Measurements from ENCODE around the gene CAPN14.

Gene CAPN14

DNA sequence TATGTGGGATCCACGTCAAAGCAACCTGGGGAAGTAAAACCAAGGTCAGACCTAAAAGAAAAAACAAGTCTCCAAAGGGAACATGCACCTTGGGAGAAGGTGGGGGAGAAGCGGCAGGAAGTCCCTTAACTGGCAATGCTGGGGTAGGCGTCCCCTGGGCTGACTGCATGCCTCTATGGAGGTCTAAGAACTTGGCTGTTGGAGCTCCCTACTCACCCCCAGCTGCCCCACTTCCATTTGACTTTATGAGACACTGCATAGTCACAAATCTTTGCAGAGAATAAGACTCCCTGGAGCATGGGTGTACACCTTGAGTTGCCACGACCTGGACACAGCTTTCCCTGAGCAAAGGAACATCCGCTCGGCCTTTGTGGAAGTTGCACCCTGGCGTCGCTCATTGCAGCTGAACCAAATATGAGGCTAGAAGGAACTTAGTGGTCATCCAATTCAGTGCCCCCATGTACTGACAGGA is 2.8 kb downstream of the CAPN14 start:
- Histone ChIP-seq H2AFZ (ENCODE audit: low read length) (0 out of 2 replicates have a peak overlapping the region, but pooled peaks have one; percentile 1), H3F3A (ENCODE audit: insufficient read depth, low read length) (peaks cover 69% of the 10 kb centered on the region), H3K9me3 (replicated peaks; ENCODE audit: insufficient read depth, low read length) (no peaks in the 10 kb centered on the region), H3K9me2 (replicated peaks; ENCODE audit: insufficient read depth, low read length) (no peaks in the 10 kb centered on the region), H3K27me3 (replicated peaks; ENCODE audit: insufficient read depth, low read length) (no peaks in the 10 kb centered on the region), H3K4me3 (ENCODE audit: low read length) (no peak overlapping the region), H3K9ac (ENCODE audit: low read length) (peak overlapping the region; percentile 22), H3K79me2 (ENCODE audit: low read length) (no peaks in the 10 kb centered on the region), H3K4me1 (ENCODE audit: low read length) (peaks cover 74% of the 10 kb centered on the region), H3K36me3 (replicated peaks; ENCODE audit: insufficient read depth, low read length) (no peaks in the 10 kb centered on the region), H3K27ac (ENCODE audit: low read length) (peak overlapping the region; percentile 82), H3K4me2 (ENCODE audit: low read depth, low read length) (peak overlapping the region; percentile 44), H4K20me1 (ENCODE audit: insufficient read depth, low read length) (no peaks in the 10 kb centered on the region)
- DNase-seq: no peak
- TF ChIP-seq EZH2 (optimal IDR thresholded peaks at IDR 0.05; ENCODE audit: low read depth, low read length): no peak
- TF ChIP-seq EZH2phosphoT487 (IDR thresholded peaks at IDR 0.05; ENCODE audit: low read length): no peak
- TF ChIP-seq, protein P1, sequence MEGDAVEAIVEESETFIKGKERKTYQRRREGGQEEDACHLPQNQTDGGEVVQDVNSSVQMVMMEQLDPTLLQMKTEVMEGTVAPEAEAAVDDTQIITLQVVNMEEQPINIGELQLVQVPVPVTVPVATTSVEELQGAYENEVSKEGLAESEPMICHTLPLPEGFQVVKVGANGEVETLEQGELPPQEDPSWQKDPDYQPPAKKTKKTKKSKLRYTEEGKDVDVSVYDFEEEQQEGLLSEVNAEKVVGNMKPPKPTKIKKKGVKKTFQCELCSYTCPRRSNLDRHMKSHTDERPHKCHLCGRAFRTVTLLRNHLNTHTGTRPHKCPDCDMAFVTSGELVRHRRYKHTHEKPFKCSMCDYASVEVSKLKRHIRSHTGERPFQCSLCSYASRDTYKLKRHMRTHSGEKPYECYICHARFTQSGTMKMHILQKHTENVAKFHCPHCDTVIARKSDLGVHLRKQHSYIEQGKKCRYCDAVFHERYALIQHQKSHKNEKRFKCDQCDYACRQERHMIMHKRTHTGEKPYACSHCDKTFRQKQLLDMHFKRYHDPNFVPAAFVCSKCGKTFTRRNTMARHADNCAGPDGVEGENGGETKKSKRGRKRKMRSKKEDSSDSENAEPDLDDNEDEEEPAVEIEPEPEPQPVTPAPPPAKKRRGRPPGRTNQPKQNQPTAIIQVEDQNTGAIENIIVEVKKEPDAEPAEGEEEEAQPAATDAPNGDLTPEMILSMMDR (IDR thresholded peaks at IDR 0.05; ENCODE audit: low read length): no peak

DNA sequence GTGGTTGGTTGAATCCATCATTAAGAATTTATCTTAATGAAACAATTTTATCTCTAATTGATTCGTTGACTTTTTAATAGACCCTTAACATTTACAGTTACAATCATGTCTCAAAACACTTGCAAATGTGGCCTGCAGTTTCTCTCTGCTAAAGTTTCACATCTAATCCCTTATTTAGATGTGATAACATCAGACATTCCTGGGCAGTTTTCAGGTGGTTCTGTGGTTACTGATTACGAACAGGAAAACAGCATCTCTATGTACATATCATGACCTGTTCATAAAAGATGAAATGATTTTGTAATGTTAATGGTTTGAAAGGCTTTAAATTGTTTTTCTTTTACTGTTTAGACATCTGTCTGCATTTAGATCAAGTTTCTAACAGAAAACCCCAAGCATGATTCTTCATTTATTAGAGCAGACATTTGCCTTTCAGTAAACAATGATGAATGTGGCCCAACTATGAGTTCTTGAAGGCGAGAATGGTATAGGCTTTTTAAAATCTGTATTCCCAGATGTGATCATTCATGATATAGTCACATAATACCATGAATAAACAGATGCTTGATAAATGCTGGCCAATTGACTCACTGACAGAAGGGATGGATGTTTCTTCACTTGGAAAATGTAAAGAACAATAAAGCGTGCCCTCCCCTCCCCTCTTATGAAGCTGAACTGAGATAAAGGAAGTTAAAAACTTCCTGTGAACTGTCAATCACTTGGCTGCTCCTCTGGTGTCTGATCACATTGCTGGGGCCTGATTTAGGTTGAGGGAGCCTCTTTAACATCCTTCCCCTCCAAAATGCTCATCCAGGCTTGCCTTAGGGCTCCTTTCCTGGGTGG is 3.5 kb downstream of the CAPN14 start:
- Histone ChIP-seq H3K36me3 (replicated peaks; ENCODE audit: insufficient read depth, low read length) (no peaks in the 10 kb centered on the region), H3K4me1 (ENCODE audit: low read length) (peaks cover 67% of the 10 kb centered on the region), H3K27ac (ENCODE audit: low read length) (peak overlapping the region; percentile 82), H3K9me3 (replicated peaks; ENCODE audit: insufficient read depth, low read length) (no peaks in the 10 kb centered on the region), H3K9ac (ENCODE audit: low read length) (peak overlapping the region; percentile 22), H3F3A (ENCODE audit: insufficient read depth, low read length) (peaks cover 62% of the 10 kb centered on the region), H3K27me3 (replicated peaks; ENCODE audit: insufficient read depth, low read length) (no peaks in the 10 kb centered on the region), H2AFZ (ENCODE audit: low read length) (0 out of 2 replicates have a peak overlapping the region, but pooled peaks have one; percentile 1), H3K4me3 (ENCODE audit: low read length) (no peak overlapping the region), H3K79me2 (ENCODE audit: low read length) (no peaks in the 10 kb centered on the region), H3K9me2 (replicated peaks; ENCODE audit: insufficient read depth, low read length) (no peaks in the 10 kb centered on the region), H3K4me2 (ENCODE audit: low read depth, low read length) (peak overlapping the region; percentile 44), H4K20me1 (ENCODE audit: insufficient read depth, low read length) (no peaks in the 10 kb centered on the region)
- DNase-seq: peak; percentile 70
- TF ChIP-seq EZH2phosphoT487 (IDR thresholded peaks at IDR 0.05; ENCODE audit: low read length): no peak
- no peak for TF ChIP-seq EZH2 (optimal IDR thresholded peaks at IDR 0.05; ENCODE audit: low read depth, low read length)
- TF ChIP-seq, protein P1 (IDR thresholded peaks at IDR 0.05; ENCODE audit: low read length): no peak

DNA sequence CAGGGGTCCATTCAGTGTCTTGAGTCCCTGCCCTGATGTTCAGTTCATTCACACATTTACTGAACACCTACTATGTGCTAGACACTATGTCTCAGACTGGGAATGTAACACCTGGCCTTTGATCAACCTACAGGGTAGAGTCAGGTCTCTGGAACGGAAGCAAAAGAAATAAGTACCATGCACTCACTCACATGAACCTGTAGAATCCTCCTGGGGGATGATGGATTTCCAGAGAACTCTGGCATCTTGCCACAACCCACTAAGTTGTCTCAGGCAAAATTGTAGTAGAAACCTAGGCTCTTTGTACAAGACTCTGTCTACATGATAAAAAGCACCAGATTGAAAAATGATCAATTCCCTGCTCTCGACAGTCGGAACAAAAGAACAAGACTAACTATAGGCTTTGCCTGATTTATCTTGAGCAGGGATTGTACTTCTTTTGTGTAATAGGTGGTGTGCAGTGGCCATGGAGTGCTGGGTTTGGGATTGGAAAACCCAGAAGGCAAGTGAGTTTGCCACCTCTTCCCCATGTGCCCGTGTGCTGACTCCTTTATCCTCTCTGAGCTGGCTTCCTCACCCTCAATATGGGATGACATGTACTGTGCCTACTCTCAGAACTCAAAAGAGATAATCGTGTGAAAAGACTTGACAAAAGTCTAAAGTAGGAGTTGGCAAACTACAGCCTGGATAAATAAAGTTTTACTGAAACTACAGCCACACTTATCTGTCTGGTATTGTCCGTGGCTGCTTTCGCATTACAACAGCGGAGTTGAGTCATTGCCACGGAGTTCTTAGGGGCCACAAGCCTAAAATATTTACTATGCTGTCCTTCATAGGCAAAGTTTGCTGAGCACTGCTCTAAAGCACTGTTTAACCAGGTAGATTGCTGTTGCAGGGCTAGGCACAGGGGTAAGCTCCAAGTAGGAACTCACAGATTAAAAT is 4.4 kb downstream of the CAPN14 start:
- peak; percentile 45 for DNase-seq
- Histone ChIP-seq H3K9ac (ENCODE audit: low read length) (peak overlapping the region; percentile 22; the same call in 1 of the 2 replicates), H3K36me3 (replicated peaks; ENCODE audit: insufficient read depth, low read length) (no peaks in the 10 kb centered on the region), H3K4me1 (ENCODE audit: low read length) (peaks cover 67% of the 10 kb centered on the region), H3K27ac (ENCODE audit: low read length) (peak overlapping the region; percentile 82; the same call in 1 of the 2 replicates), H3K27me3 (replicated peaks; ENCODE audit: insufficient read depth, low read length) (no peaks in the 10 kb centered on the region), H3K79me2 (ENCODE audit: low read length) (no peaks in the 10 kb centered on the region), H3F3A (ENCODE audit: insufficient read depth, low read length) (peaks cover 57% of the 10 kb centered on the region), H4K20me1 (ENCODE audit: insufficient read depth, low read length) (no peaks in the 10 kb centered on the region), H3K4me3 (ENCODE audit: low read length) (no peak overlapping the region), H3K4me2 (ENCODE audit: low read depth, low read length) (peak overlapping the region; percentile 44), H3K9me3 (replicated peaks; ENCODE audit: insufficient read depth, low read length) (no peaks in the 10 kb centered on the region), H3K9me2 (replicated peaks; ENCODE audit: insufficient read depth, low read length) (no peaks in the 10 kb centered on the region), H2AFZ (ENCODE audit: low read length) (peak overlapping the region; percentile 37)
- TF ChIP-seq, protein P1 (IDR thresholded peaks at IDR 0.05; ENCODE audit: low read length): no peak
- TF ChIP-seq EZH2phosphoT487 (IDR thresholded peaks at IDR 0.05; ENCODE audit: low read length) (no peak), EZH2 (optimal IDR thresholded peaks at IDR 0.05; ENCODE audit: low read depth, low read length) (no peak)

Measured in MM.1S (cell line).